Measurements from ENCODE around the gene TOP2A.

The TOP2A gene

DNA sequence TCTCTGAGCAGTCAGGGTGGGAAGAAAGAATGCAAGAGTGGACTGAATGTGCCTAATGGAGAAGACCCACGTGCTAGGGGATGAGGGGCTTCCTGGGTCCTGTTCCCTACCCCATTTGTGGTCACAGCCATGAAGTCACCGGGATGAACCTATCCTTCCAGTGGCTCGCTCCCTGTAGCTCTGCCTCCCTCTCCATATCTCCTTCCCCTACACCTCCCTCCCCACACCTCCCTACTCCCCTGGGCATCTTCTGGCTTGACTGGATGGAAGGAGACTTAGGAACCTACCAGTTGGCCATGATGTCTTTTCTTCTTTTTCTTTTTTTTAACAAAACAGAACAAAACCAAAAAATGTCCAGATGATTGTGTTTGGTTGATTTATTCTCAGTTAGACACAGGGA, 39.7 kb upstream of the TOP2A start:
- no peak overlapping the region for H3K27ac ChIP-seq
- no peak for TF ChIP-seq ZFX (IDR thresholded peaks at IDR 0.05; ENCODE audit: borderline replicate concordance)
- TF ChIP-seq, protein P1, sequence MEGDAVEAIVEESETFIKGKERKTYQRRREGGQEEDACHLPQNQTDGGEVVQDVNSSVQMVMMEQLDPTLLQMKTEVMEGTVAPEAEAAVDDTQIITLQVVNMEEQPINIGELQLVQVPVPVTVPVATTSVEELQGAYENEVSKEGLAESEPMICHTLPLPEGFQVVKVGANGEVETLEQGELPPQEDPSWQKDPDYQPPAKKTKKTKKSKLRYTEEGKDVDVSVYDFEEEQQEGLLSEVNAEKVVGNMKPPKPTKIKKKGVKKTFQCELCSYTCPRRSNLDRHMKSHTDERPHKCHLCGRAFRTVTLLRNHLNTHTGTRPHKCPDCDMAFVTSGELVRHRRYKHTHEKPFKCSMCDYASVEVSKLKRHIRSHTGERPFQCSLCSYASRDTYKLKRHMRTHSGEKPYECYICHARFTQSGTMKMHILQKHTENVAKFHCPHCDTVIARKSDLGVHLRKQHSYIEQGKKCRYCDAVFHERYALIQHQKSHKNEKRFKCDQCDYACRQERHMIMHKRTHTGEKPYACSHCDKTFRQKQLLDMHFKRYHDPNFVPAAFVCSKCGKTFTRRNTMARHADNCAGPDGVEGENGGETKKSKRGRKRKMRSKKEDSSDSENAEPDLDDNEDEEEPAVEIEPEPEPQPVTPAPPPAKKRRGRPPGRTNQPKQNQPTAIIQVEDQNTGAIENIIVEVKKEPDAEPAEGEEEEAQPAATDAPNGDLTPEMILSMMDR (IDR thresholded peaks at IDR 0.05) = no peak

DNA sequence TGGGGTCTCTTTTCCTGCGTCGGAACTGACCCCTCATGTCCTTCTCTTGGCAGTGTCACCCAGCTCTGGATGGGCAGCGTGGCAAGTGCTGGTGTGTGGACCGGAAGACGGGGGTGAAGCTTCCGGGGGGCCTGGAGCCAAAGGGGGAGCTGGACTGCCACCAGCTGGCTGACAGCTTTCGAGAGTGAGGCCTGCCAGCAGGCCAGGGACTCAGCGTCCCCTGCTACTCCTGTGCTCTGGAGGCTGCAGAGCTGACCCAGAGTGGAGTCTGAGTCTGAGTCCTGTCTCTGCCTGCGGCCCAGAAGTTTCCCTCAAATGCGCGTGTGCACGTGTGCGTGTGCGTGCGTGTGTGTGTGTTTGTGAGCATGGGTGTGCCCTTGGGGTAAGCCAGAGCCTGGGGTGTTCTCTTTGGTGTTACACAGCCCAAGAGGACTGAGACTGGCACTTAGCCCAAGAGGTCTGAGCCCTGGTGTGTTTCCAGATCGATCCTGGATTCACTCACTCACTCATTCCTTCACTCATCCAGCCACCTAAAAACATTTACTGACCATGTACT, 38.8 kb upstream of the TOP2A start:
- H3K27ac ChIP-seq = no peak overlapping the region
- no peak for TF ChIP-seq ZFX (IDR thresholded peaks at IDR 0.05; ENCODE audit: borderline replicate concordance)
- TF ChIP-seq, protein P1 (IDR thresholded peaks at IDR 0.05) = no peak

DNA sequence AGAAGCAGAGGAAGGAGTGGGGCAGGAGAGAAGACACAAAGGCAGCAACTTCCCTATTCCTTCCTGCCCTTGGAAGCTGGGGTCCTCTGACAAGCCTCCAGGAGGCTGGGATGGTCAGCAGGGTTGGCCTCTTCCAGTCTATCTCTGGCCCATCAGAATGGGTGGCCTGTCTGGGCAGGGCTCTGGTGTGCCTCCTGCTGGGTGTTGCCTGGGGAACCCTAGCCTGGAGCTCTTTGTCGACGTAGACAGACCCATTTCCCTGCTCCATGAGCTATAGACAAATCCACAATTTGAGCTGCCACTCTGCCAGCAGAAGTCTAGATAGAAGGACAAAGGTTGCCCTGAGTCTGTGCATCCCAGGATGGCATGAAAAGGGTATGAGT, 36.9 kb upstream of the TOP2A start:
- no peak overlapping the region for H3K27ac ChIP-seq
- TF ChIP-seq, protein P1 (IDR thresholded peaks at IDR 0.05) = no peak
- TF ChIP-seq ZFX (IDR thresholded peaks at IDR 0.05; ENCODE audit: borderline replicate concordance) = no peak

DNA sequence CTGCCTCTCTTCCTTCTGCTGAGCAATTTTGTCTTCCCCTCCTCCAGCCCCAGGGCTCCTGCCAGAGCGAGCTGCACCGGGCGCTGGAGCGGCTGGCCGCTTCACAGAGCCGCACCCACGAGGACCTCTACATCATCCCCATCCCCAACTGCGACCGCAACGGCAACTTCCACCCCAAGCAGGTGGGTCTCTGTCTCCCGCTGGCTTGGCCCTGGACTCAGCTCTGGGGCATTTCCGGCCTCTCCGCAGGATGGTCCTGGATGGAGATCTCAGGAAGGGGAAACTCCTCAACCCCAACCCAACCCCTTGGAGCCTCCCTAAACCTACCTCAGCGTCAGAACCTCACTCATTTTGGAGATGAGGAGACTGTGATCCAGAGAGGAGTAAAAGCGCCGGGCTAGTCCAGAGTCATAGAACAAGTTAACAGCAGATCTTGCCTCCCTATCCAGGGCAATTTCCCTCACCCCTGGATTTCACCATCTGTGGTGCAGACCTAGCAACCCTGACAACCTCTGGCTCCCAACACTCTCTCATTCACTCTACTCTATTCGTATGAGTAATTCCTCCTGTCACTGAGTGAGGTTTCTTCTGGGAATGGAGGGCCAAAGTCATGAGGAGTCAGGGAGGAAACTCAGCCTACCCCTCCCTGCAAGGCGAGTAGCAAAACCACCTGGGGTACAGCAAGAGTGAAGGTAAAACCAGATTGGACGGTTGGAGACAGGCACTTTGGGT, 36.4 kb upstream of the TOP2A start:
- no peak overlapping the region for H3K27ac ChIP-seq
- no peak for TF ChIP-seq ZFX (IDR thresholded peaks at IDR 0.05; ENCODE audit: borderline replicate concordance)
- TF ChIP-seq, protein P1 (IDR thresholded peaks at IDR 0.05) = no peak

DNA sequence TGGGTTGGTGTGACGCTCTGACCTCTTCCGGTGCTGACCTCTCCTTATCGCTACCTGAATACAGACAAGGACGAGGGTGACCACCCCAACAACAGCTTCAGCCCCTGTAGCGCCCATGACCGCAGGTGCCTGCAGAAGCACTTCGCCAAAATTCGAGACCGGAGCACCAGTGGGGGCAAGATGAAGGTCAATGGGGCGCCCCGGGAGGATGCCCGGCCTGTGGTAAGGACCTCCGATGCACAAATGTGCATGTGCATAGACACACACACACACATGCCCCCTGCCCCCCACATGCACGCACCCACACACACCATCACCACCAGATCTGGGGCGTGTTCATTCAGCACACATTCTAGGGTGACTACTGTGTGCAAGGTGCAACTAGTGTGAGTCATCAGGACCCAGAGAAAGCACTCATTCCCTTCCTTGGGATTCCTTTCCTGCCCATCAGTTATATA, 35.3 kb upstream of the TOP2A start:
- H3K27ac ChIP-seq = no peak overlapping the region
- TF ChIP-seq ZFX (IDR thresholded peaks at IDR 0.05; ENCODE audit: borderline replicate concordance) = no peak
- TF ChIP-seq, protein P1 (IDR thresholded peaks at IDR 0.05) = no peak

DNA sequence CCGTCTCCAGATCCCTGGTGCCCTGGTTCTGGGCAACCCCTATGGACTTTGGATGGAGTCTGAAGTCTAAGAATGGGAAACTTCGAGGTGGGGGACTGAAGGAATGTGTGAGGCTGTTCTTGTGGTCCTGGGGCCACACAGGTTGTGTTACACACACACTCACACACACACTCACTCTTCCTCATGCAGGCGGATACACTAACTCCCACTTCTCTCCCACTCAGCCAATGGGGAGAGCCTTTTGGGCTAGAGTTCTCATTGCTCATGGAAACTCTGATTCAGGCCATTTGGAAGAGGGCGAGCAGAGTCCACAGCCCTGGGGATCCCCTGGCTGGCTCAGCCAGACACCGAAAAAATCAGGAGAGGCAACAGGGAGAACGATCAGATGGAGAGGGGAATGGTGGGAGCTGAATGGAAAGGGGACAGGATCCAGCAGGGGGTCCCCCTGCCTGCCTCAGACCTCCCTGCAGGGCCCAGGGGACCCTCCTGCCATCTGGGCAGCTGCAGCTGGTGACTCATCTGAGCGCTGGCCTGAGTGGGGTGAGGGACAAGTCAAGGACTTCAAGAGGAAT, 34.6 kb upstream of the TOP2A start:
- no peak overlapping the region for H3K27ac ChIP-seq
- no peak for TF ChIP-seq ZFX (IDR thresholded peaks at IDR 0.05; ENCODE audit: borderline replicate concordance)
- TF ChIP-seq, protein P1 (IDR thresholded peaks at IDR 0.05) = no peak

DNA sequence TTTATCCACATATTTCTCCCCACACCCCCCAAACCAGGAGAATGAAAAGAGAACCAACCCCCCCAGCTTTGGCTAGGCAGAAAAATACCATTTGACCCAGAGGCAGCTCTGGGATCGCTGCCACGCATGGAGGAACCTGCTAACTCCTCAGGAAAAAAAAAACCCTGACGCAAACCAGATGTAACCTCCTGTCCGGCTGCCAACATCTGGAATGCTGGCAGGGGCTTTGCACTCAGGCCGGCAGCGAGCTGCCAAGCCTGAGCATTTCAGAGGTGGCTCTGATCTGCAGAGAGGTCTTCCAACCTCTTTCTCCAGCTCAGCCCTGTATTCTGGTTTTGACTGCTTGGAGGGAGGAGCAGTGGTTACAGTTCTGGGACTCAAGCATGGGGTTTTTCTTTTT, 33.7 kb upstream of the TOP2A start:
- H3K27ac ChIP-seq = no peak overlapping the region
- TF ChIP-seq, protein P1 (IDR thresholded peaks at IDR 0.05) = no peak
- TF ChIP-seq ZFX (IDR thresholded peaks at IDR 0.05; ENCODE audit: borderline replicate concordance) = no peak

Measured in 22Rv1 (cell line).